ENCODE data around the gene BTBD18.
"Not testable (repeated sequence)": the region's sequence is repeated elsewhere in the genome, so short reads cannot be mapped to it uniquely, and the experiment has no call there.

The BTBD18 gene

DNA sequence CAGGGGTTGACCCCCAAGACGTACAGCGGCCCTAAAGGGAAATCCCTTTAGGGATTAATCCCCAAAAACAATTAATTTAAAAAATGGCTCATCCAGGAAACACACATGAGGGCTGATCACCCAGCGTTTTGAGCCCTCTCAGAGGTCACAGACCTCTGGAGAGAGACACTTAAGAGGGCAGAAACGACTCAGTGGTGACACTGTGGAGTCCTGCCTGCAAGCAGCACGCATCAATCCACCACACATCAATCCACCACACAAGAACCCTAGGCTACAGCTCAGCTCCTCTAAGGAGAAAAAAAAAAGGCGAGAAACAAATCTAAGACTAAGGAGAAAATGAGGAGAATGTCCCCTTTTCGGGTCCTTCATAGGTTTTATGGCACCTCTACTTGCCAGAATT, 22.8 kb downstream of the BTBD18 start:
- no peak for DNase-seq

DNA sequence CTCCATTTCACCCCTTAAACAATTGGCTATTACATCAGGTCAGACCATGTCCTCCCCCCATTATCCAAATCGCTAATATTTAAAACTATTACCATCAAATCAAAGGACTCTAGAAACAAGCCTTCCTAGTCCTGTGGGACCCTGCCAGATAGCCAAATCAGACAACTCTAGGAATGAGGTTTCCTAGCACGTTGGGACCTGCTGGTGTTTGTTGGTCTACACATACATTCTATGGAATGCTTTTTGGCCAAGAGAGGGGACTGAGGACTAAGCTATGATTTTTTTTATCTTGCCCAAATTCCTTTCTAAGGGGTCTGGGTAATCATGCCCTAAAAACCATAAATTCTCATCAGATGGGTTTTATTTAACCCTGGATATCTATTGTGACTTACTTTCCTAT, 24.4 kb downstream of the BTBD18 start:
- no peak for DNase-seq

DNA sequence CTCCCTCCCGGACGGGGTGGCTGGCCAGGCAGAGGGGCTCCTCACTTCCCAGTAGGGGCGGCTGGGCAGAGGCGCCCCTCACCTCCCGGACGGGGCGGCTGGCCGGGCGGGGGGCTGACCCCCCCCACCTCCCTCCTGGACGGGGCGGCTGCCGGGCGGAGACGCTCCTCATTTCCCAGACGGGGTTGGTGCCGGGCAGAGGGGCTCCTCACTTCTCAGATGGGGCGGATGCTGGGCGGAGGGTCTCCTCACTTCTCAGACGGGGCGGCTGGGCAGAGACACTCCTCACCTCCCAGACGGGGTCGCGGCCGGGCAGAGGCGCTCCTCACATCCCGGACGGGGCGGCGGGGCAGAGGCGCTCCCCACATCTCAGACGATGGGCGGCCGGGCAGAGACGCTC, 34.9 kb downstream of the BTBD18 start:
- DNase-seq, result not testable (repeated sequence)

DNA sequence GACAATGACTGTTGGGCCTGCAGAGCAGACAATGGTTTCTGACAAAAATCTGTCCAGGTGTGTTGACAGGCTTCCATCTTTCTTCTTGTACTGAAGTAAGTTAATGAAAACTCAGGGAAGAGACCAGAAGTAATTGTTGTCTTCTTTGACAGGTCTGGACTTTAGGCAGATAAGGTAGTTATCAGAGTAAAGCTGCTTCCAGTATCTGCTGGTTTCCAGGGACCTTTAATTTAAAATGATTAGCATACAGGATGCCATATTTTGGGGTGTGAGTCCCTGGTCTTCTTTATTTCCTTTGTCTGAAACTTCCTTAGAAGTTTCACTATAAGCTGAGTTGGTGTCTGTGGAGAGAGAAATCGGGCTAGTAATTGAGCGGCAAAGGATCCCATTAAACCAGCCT, 37.8 kb downstream of the BTBD18 start:
- no peak for DNase-seq

GRCh38 chr11:57712256-57713150, 39.1 kb downstream of the BTBD18 start, which contains the start of gene TMX2:
Gene TMX2 (plus strand): TSS chr11:57712593. CDS start chr11:57712619, 26 bp downstream.
- DNase-seq, result peak; percentile 85

DNA sequence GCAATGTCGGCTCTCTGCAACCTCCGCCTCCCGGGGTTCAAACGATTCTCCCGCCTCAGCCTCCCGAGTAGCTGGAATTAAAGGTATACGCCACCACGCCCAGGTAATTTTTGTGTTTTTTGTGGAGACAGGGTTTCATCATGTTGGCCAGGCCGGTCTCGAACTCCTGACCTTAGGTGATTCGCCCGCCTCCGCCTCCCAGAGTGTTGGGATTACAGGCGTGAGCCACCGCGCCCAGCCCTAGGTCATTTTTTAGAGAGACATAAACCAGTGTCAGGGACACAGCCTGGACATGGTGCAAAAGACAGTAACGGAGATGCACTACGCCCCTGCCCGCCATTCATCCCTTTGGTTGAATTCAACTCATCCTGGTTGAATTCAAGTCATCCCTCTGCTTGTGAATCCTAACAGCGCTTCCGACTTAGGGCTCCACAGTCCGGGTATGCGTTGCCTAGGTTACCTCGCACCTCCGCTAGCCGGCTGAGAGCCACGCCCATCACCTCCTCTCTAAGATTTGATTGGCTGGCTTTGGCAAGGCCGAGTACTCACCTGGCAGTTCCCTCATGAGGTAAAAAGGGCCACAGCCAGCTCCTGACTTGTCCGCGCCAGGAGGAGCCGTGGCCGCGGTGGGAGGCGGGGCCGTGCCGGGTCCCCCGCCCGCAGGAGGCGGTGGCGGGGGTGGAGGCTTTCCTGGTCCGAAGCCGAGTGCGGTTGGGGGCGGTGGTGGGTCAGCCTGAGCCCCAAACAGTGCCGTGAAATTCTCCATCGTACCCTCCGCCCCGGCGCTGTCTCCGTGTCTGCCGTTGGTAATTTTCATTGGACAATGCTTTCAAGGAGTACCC, 40.0 kb downstream of the BTBD18 start, which contains the start of gene MED19:
MED19 (minus strand) TSS at position 802 of the 842 bp plus-strand sequence; CDS start at position 766, 36 bp downstream.
- peak; percentile 58 for DNase-seq

DNA sequence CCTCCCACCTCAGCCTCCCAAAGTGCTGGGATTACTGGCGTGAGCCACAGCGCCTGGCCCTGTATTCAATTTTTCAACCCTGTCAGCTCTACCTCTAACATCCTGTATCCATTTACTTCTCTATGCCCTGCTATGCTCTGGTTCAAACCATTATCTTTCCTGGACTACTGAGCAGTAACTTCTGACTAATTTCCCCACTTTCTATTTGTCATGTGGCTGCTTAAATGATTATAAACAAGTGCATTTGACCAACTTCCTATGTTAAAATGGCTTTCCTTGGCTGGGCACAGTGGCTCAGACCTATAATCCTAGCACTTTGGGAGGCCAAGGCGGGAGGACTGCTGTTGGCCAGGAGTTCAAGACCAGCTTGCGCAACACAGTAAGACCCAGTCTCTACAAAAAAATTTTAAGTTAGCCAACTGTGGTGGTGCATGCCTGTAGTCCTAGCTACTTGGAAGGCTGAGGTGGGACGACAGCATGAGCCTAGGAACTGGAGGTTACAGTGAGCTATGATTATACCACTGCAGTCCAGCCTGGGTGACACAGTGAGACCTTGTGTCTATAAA, 41.7 kb downstream of the BTBD18 start:
- no peak for DNase-seq

GRCh38 chr11:57705432-57705831, 46.2 kb downstream of the BTBD18 start:
- not testable (repeated sequence) for DNase-seq

DNA sequence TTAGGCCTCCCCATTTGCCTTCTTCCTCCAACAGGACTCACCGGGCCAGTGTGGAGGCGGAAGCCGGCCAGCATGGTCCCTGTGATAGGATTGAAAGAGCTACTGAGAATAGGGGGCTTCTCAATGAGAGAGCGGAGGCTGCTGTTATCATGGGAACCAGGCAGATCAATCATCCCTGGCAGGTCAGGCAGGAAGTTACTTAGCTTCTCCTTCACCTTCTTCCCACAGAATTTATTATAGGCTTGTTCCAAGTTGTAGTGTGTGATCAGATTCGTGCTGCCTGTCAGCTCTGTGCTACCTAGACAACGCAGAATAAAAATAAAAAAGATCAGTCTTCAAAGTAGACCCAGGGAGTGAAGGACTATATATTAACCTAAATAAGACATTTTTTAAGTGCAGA, 46.7 kb downstream of the BTBD18 start:
- DNase-seq, result no peak

- DNase-seq, result no peak
Observed at GRCh38 chr11:57703341-57703740, 48.3 kb downstream of the BTBD18 start.

DNA sequence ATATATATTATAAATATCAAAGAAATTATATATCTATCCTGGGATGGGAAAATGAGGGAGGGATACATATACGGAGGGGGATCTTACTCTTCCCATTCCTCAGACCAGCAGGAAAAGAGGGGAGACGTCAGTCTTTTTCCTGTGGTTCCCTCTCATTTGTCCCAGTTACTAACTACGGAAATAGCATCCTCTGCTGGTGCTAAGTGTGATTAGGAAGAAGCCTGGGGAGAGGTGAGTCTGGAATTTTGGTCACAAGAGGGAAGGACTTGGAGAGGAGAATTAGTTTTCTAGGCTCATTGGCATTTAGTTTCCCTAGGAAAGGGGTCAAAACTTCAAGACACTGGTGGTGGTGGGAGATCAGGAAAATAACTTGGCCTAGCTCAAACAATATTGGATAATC, 51.2 kb downstream of the BTBD18 start:
- no peak for DNase-seq

- DNase-seq, result no peak
Observed at GRCh38 chr11:57699813-57700212, 51.8 kb downstream of the BTBD18 start.

DNA sequence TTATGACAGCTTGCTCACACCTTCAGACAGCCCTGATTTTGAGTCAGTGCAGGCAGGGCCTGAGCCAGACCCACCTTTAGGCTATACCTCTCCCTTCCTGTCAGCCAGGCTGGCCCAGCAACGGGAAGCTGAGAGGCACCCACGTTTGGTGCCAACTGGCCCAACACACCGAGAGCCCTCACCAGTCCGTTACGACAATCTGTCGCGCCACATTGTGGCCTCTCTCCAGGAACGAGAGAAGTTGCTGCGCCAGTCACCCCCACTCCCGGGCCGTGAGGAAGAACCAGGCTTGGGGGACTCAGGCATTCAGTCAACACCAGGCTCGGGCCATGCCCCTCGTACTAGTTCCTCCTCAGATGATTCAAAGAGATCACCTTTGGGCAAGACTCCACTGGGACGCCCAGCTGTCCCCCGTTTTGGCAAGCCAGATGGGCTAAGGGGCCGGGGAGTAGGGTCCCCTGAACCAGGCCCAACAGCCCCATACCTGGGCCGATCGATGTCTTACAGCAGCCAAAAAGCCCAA, 52.7 kb downstream of the BTBD18 start:
- DNase-seq, result no peak

Data from stimulated activated CD4-positive, alpha-beta T cell treated with anti-CD3 and anti-CD28 coated beads, Interleukin-12 subunit alpha, Interleukin-12 subunit beta, amount 100 ng/mL, for 4 hours (primary cell).